ENCODE measurements around the gene SLC43A3. TPM values are rescaled to one million over a fixed set of nuclear protein-coding genes. Genes with fewer than 3 reads are reported as not detected.

Gene SLC43A3
- total and polyA plus RNA-seq, 2 experiments from 2014 or later = 19.3 to 20.7 TPM

DNA sequence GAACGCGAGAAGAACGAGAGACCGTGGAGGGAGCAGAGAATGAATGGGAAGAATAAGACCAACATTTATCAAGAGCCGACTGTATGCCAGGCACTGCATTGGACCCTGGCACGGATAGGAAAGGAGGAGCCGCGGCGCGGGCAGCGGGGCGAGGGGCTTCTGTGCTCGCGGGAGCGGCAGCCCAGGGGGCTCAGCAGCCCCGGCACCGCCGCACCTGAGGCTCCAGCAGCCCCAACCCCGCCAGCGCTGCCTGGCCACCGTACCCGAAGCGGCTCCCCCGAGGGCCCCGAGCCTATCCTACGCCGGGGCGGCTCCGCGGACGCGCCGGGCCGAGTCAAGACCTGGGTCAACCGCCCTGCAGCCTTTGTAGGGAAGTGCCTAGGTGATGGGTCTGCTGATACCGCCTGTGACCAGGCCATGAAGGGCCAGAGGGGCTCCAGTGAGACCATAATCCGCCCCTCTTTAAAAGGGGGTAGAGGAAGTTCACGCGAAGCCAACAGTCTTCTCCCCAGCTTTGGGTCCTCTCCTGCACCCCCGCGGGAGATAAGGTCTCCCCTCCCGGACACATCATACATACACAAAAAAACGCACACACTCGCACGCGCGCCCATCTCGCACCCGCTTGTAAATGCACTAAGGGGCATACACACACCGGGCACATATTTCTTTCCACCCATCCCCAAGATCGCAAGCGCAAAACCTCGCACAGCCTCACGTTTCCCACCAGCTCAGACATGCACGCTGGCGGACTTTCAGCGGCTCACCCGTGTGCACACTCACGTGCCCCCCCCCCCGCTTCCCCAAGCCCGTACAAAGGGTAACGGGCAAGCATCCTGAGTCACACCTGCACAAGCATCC is 32.5 kb upstream of the SLC43A3 start:
- peak; percentile 48 for DNase-seq (ENCODE audit: low spot score)
- peak overlapping the region; percentile 24 for H3K4me3 ChIP-seq
- peaks cover 68% of the 10 kb centered on the region for H3K27me3 ChIP-seq
- no peaks in the 10 kb centered on the region for H3K79me2 ChIP-seq
- H3K4me2 ChIP-seq = peak overlapping the region; percentile 90
- no peak overlapping the region for H3K27ac ChIP-seq
- no peaks in the 10 kb centered on the region for H3K9me3 ChIP-seq (ENCODE audit: low read depth)
- H2AFZ ChIP-seq = peak overlapping the region; percentile 77
- no peaks in the 10 kb centered on the region for H3K9me2 ChIP-seq (replicated peaks; ENCODE audit: insufficient read depth)
- 2% methylated on average over 62 of the region's 62 CpGs for WGBS (ENCODE audit: low lambda C conversion rate, missing lambda C conversion rate)
- peaks cover 23% of the 10 kb centered on the region for H3K4me1 ChIP-seq (ENCODE audit: insufficient read depth)
- no peaks in the 10 kb centered on the region for H3K36me3 ChIP-seq (replicated peaks; ENCODE audit: insufficient read depth, low read depth)
- H4K20me1 ChIP-seq (ENCODE audit: insufficient read depth, poor library complexity, severe bottlenecking) = no peaks in the 10 kb centered on the region
- peak; percentile 61 for TF ChIP-seq EZH2 (IDR thresholded peaks at IDR 0.05; ENCODE audit: borderline replicate concordance)
- TF ChIP-seq EZH2phosphoT487 (IDR thresholded peaks at IDR 0.05; ENCODE audit: low read depth, severe bottlenecking, unreplicated experiment) = no peak

DNA sequence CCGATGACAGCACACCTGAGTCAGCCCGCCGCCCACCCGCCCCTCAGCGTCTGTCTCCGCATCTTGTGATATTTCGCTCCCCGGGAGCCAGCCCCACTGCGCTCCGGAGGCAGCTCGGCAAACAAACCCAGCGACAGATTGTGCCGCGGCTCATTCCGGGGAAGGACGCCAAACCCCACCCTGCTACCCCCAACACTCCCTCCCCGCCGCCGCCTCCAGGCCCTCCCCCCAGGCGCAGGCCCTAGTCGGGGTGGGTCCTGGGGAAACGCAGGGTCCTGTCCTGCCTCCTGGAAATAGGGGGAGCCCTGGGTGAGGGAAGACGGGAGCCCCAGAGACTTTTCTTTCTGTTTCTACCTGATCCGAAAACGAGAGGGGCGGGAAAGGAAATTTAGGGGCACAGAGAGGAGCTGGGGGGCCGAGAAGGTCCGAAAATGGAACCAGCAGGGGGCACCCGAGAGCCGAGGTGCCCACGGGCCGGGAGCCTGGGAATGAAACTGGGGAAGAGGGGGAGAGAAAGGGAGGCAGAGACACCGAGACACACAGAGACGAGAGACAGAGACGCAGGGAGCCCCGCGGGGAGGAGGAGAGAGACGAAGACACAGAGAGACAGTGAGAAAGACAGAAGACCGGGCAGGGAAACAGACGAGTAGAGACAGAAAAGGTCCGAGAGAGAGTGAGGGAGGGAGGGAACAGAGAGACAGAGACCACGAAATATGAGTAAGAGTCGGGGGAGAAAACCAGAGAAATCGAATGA is 31.7 kb upstream of the SLC43A3 start:
- Histone ChIP-seq H4K20me1 (ENCODE audit: insufficient read depth, poor library complexity, severe bottlenecking) (no peaks in the 10 kb centered on the region), H3K9me3 (ENCODE audit: low read depth) (no peaks in the 10 kb centered on the region), H3K4me2 (peak overlapping the region; percentile 90), H3K4me1 (ENCODE audit: insufficient read depth) (peaks cover 29% of the 10 kb centered on the region), H3K27me3 (peaks cover 60% of the 10 kb centered on the region), H3K36me3 (replicated peaks; ENCODE audit: insufficient read depth, low read depth) (no peaks in the 10 kb centered on the region), H3K9me2 (replicated peaks; ENCODE audit: insufficient read depth) (no peaks in the 10 kb centered on the region), H3K79me2 (no peaks in the 10 kb centered on the region), H2AFZ (peak overlapping the region; percentile 77), H3K4me3 (peak overlapping the region; percentile 24), H3K27ac (no peak overlapping the region)
- DNase-seq (ENCODE audit: low spot score) = peak; percentile 67
- under 1% methylated on average over 15 of the region's 44 CpGs for WGBS (ENCODE audit: low lambda C conversion rate, missing lambda C conversion rate)
- no peak for TF ChIP-seq EZH2 (IDR thresholded peaks at IDR 0.05; ENCODE audit: borderline replicate concordance)
- TF ChIP-seq, protein P1, sequence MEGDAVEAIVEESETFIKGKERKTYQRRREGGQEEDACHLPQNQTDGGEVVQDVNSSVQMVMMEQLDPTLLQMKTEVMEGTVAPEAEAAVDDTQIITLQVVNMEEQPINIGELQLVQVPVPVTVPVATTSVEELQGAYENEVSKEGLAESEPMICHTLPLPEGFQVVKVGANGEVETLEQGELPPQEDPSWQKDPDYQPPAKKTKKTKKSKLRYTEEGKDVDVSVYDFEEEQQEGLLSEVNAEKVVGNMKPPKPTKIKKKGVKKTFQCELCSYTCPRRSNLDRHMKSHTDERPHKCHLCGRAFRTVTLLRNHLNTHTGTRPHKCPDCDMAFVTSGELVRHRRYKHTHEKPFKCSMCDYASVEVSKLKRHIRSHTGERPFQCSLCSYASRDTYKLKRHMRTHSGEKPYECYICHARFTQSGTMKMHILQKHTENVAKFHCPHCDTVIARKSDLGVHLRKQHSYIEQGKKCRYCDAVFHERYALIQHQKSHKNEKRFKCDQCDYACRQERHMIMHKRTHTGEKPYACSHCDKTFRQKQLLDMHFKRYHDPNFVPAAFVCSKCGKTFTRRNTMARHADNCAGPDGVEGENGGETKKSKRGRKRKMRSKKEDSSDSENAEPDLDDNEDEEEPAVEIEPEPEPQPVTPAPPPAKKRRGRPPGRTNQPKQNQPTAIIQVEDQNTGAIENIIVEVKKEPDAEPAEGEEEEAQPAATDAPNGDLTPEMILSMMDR (IDR thresholded peaks at IDR 0.05; ENCODE audit: poor library complexity) = peak; percentile 90
- peak; percentile 17 for TF ChIP-seq EZH2phosphoT487 (IDR thresholded peaks at IDR 0.05; ENCODE audit: low read depth, severe bottlenecking, unreplicated experiment)

DNA sequence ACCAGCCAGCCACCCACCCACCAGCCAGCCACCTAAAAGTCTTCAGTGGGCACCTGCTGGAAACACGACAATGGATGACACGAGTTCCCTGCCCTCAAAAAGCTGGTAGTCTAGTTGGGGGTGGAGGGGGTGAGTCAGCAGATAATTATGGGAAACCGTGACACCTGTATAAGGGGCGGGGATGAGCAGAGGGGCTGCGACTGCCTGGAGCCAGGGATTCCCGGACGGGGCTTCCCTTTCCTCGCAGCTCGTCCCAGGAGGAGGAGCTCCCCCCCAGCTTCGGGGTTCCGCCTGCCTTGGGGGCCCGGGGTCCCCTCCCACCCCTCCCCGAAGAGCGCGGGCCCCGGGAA is 31.1 kb upstream of the SLC43A3 start:
- no peaks in the 10 kb centered on the region for H3K9me2 ChIP-seq (replicated peaks; ENCODE audit: insufficient read depth)
- H3K79me2 ChIP-seq = no peaks in the 10 kb centered on the region
- DNase-seq (ENCODE audit: low spot score) = no peak
- no peaks in the 10 kb centered on the region for H4K20me1 ChIP-seq (ENCODE audit: insufficient read depth, poor library complexity, severe bottlenecking)
- peak overlapping the region; percentile 77 for H2AFZ ChIP-seq
- H3K4me3 ChIP-seq = peak overlapping the region; percentile 24
- 4% methylated on average over 11 of the region's 16 CpGs for WGBS (ENCODE audit: low lambda C conversion rate, missing lambda C conversion rate)
- no peak overlapping the region for H3K27ac ChIP-seq
- H3K4me1 ChIP-seq (ENCODE audit: insufficient read depth) = peaks cover 33% of the 10 kb centered on the region
- TF ChIP-seq EZH2 (IDR thresholded peaks at IDR 0.05; ENCODE audit: borderline replicate concordance) = no peak
- no peak for TF ChIP-seq EZH2phosphoT487 (IDR thresholded peaks at IDR 0.05; ENCODE audit: low read depth, severe bottlenecking, unreplicated experiment)
- TF ChIP-seq, protein P1 (IDR thresholded peaks at IDR 0.05; ENCODE audit: poor library complexity) = no peak
- H3K36me3 ChIP-seq (replicated peaks; ENCODE audit: insufficient read depth, low read depth) = no peaks in the 10 kb centered on the region
- no peaks in the 10 kb centered on the region for H3K9me3 ChIP-seq (ENCODE audit: low read depth)
- peaks cover 54% of the 10 kb centered on the region for H3K27me3 ChIP-seq
- H3K4me2 ChIP-seq = peak overlapping the region; percentile 90

DNA sequence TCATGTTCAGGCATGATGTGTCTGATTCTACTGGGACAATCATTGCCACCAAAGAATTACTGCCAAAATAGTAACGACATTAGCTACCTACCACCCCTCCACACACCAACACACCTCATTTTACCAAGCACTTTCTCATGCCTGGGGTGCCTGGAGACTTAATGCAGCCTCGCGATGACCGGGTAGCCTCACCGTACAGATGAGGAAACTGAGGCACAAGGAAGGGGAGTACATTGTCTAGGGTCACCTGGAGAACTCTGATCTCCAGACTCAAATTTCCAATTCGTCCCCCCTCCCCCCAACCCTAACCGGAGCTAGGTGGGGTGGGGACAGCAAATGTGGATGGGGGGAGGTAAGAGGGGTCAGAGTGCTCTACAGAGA is 30.7 kb upstream of the SLC43A3 start:
- DNase-seq (ENCODE audit: low spot score) = no peak
- H3K79me2 ChIP-seq = no peaks in the 10 kb centered on the region
- H3K4me3 ChIP-seq = no peak overlapping the region
- H3K9me2 ChIP-seq (replicated peaks; ENCODE audit: insufficient read depth) = no peaks in the 10 kb centered on the region
- H4K20me1 ChIP-seq (ENCODE audit: insufficient read depth, poor library complexity, severe bottlenecking) = no peaks in the 10 kb centered on the region
- H3K27ac ChIP-seq = no peak overlapping the region
- H3K27me3 ChIP-seq = peaks cover 50% of the 10 kb centered on the region
- 4% methylated on average over 6 of the region's 7 CpGs for WGBS (ENCODE audit: low lambda C conversion rate, missing lambda C conversion rate)
- no peaks in the 10 kb centered on the region for H3K9me3 ChIP-seq (ENCODE audit: low read depth)
- H3K4me1 ChIP-seq (ENCODE audit: insufficient read depth) = peaks cover 34% of the 10 kb centered on the region
- TF ChIP-seq EZH2 (IDR thresholded peaks at IDR 0.05; ENCODE audit: borderline replicate concordance) (no peak), EZH2phosphoT487 (IDR thresholded peaks at IDR 0.05; ENCODE audit: low read depth, severe bottlenecking, unreplicated experiment) (no peak)
- TF ChIP-seq, protein P1 (IDR thresholded peaks at IDR 0.05; ENCODE audit: poor library complexity) = no peak
- H3K36me3 ChIP-seq (replicated peaks; ENCODE audit: insufficient read depth, low read depth) = no peaks in the 10 kb centered on the region
- H2AFZ ChIP-seq = no peak overlapping the region
- H3K4me2 ChIP-seq = peak overlapping the region; percentile 90

Measured in hepatocyte (in vitro differentiated cells).